HFFc6 (cell line): ENCODE results near the gene CHMP6. TPM values are rescaled to one million over a fixed set of nuclear protein-coding genes. Genes with fewer than 3 reads are reported as not detected.
"Not testable (repeated sequence)": the region's sequence is repeated elsewhere in the genome, so short reads cannot be mapped to it uniquely, and the experiment has no call there.

Source experiments
- DNase-seq: peaks from one replicate; pipeline ENCODE4 v3.0.0-alpha.2; 2018
- H3K27ac Mint-ChIP-seq: 2 replicates; pipeline ENCODE4 v1.8.0; 2020; ENCODE audit warnings: mild to moderate bottlenecking, mixed read lengths
- H3K27me3 Mint-ChIP-seq: 2 replicates; pipeline ENCODE4 v1.8.0; 2021; ENCODE audit warnings: mild to moderate bottlenecking, moderate library complexity, mixed read lengths; ENCODE audit not compliant: insufficient read depth
- H3K36me3 Mint-ChIP-seq: 2 replicates; pipeline ENCODE4 v1.8.0; 2021; ENCODE audit warnings: low read depth, mixed read lengths
- H3K4me1 Mint-ChIP-seq: 2 replicates; pipeline ENCODE4 v1.8.0; 2020; ENCODE audit warnings: low read depth, mixed read lengths
- H3K4me3 Mint-ChIP-seq: 2 replicates; pipeline ENCODE4 v1.8.0; 2020; ENCODE audit warnings: mild to moderate bottlenecking, moderate library complexity, mixed read lengths
- H3K9me3 Mint-ChIP-seq: 2 replicates; pipeline ENCODE4 v1.8.0; 2020; ENCODE audit warnings: mild to moderate bottlenecking, mixed read lengths
- CTCF ChIP-seq: fragments of 200-600 bp; sonication (generic); IDR thresholded peaks from 2 replicates; pipeline ENCODE4 v1.5.0; 2021; ENCODE audit warnings: antibody characterized with exemption, mild to moderate bottlenecking
- total RNA-seq, 6 experiments: library from RNA; stranded (reverse); fragmentation: NEBNext Ultra II Directional; extraction: Animal tissue kit (Norgen Biotek cat#: 25700); gene quantifications; 2 replicates in 1 of 6; 3 replicates in 5 of 6; pipeline ENCODE4 v1.2.3, GENCODE V29; 2021

Gene CHMP6
- total RNA-seq, 6 experiments from 2014 or later: 27.6 to 38.5 (median 31.5) TPM

- H3K36me3 Mint-ChIP-seq: peaks cover 28% of the 10 kb centered on the region
- no peak overlapping the region for H3K4me3 Mint-ChIP-seq
These were observed 20.3 kb downstream of the CHMP6 start for GRCh38 chr17:81011951-81012350.

DNA sequence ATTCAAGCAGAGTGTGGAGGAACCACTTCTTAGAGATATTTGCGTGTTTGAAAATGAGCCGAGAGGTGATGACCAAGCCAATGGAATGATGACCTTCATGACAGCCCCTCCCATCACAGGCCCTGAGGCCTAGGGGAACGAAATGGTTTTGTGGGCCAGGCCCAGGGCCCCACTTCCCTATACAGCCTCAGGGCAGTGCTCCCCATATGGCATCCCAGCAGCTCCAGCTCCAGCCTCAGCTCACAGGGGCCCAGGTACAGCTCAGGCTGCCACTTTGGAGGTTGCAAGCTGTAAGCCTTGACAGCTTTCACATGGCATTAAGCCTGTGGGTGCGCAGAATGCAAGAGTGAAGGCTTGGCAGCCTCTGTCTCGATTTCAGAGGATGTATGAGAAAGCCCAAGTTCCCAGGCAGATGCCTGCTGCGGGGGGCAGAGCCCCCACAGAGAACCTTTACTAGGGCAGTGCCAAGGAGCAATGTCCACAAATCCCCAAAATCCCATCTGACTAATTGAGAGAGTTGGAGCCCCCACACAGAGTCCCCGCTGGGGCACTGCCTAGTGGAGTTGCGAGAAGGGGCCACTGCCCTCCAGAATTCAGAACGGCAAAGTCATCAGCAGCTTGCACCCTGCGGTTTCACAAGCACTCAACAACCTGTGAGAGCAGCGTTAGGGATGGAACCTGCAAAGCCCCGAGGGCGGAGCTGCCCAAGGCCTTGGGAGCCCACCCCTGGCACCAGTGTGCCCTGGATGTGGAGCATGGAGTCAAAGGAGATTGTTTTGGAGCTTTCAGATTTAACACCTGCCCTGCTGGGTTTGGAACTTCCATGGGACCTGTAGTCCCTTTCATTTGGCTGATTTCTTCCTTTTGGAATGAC is 21.2 kb downstream of the CHMP6 start:
- H3K27ac Mint-ChIP-seq: no peak overlapping the region
- no peak for DNase-seq
- peaks cover 29% of the 10 kb centered on the region for H3K36me3 Mint-ChIP-seq
- no peaks in the 10 kb centered on the region for H3K27me3 Mint-ChIP-seq
- H3K4me1 Mint-ChIP-seq: peaks cover 11% of the 10 kb centered on the region
- no peak overlapping the region for H3K4me3 Mint-ChIP-seq
- no peak for TF ChIP-seq CTCF
- peaks cover 32% of the 10 kb centered on the region for H3K9me3 Mint-ChIP-seq

More at GRCh38 chr17:81011951-81012350, 20.3 kb downstream of the CHMP6 start:
- DNase-seq: no peak
- Mint-ChIP-seq H3K27ac (no peak overlapping the region), H3K27me3 (peaks cover under 1% of the 10 kb centered on the region; the same call in 1 of the 2 replicates), H3K4me1 (peaks cover 8% of the 10 kb centered on the region), H3K9me3 (peaks cover 31% of the 10 kb centered on the region)
- TF ChIP-seq CTCF: no peak

DNA sequence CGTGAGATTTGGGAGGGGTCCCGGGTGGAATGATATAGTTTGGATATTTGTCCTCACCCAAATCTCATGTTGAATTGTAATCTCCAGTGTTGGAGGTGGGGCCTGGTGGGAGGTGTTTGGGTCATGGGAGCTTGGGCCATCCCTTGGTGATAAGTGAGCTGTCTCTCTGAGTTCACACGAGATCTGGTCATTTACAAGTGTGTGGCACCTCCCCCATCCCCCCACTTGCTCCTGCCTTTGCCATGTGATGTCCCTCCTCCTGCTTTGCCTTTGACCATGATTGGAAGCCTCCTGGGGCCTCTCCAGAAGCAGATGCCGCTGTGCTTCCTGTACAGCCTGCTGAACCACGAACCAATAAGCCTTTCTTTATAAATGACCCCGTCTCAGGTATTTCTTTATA is 22.0 kb downstream of the CHMP6 start:
- no peaks in the 10 kb centered on the region for H3K27me3 Mint-ChIP-seq
- H3K4me3 Mint-ChIP-seq: no peak overlapping the region
- peaks cover 32% of the 10 kb centered on the region for H3K9me3 Mint-ChIP-seq
- no peak overlapping the region for H3K27ac Mint-ChIP-seq
- DNase-seq: no peak
- no peak for TF ChIP-seq CTCF
- peaks cover 29% of the 10 kb centered on the region for H3K36me3 Mint-ChIP-seq
- peaks cover 20% of the 10 kb centered on the region for H3K4me1 Mint-ChIP-seq

- Mint-ChIP-seq H3K4me3 (no peak overlapping the region), H3K36me3 (peaks cover 29% of the 10 kb centered on the region), H3K27me3 (no peaks in the 10 kb centered on the region), H3K4me1 (peaks cover 28% of the 10 kb centered on the region), H3K27ac (no peak overlapping the region), H3K9me3 (peaks cover 32% of the 10 kb centered on the region)
- no peak for DNase-seq
- TF ChIP-seq CTCF: no peak
These were observed 23.5 kb downstream of the CHMP6 start for GRCh38 chr17:81015136-81015535.

DNA sequence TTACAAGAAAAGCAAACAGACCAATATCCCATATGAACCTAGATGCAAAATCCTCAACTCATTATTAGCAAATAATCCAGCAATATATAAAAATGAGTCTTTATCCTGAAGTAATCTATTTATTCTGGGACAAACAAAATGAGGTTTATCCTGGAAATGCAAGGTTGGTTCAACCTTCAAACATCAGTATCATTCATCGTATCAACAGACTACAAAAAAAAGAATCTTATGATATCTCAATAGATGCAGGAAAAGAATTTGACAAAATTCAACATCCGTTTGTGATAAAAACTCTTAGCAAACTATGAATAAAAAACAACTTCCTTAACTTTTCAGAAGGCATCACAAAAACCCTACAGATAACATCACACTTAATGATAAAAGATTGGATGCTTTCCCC is 24.9 kb downstream of the CHMP6 start:
- peaks cover 21% of the 10 kb centered on the region for H3K36me3 Mint-ChIP-seq
- TF ChIP-seq CTCF: no peak
- DNase-seq: no peak
- no peak overlapping the region for H3K27ac Mint-ChIP-seq
- no peaks in the 10 kb centered on the region; the same call in 1 of the 2 replicates for H3K27me3 Mint-ChIP-seq
- no peak overlapping the region for H3K4me3 Mint-ChIP-seq
- H3K9me3 Mint-ChIP-seq: peaks cover 22% of the 10 kb centered on the region
- H3K4me1 Mint-ChIP-seq: peaks cover 28% of the 10 kb centered on the region

- not testable (repeated sequence) for H3K27ac Mint-ChIP-seq, H3K4me3 Mint-ChIP-seq, H3K27me3 Mint-ChIP-seq, DNase-seq
- peaks cover 21% of the 10 kb centered on the region for H3K4me1 Mint-ChIP-seq
- peaks cover 15% of the 10 kb centered on the region for H3K36me3 Mint-ChIP-seq
- H3K9me3 Mint-ChIP-seq: peaks cover 15% of the 10 kb centered on the region
These were observed 25.7 kb downstream of the CHMP6 start for GRCh38 chr17:81017330-81017729.
